KOPT-K1 (cell line): ENCODE data around the gene MMD.
A peak's percentile ranks its signal among the peaks of the same experiment; 100 is the strongest.
"Not testable (repeated sequence)": the region's sequence is repeated elsewhere in the genome, so short reads cannot be mapped to it uniquely, and the experiment has no call there.

Experiments
- H3K27ac ChIP-seq: fragments of 200-600 bp; sonication (generic); 2 replicates; pipeline ENCODE4 v1.5.1; 2016; ENCODE audit warnings: antibody characterized with exemption, mild to moderate bottlenecking, low read depth, low read length; ENCODE audit not compliant: poor library complexity, severe bottlenecking
- H3K36me3 ChIP-seq: fragments of 200-600 bp; sonication (generic); 2 replicates; pipeline ENCODE4 v1.5.1; 2017; ENCODE audit warnings: antibody characterized with exemption, mild to moderate bottlenecking, low read length, moderate library complexity; ENCODE audit not compliant: insufficient read depth
- H3K9me3 ChIP-seq: fragments of 200-600 bp; sonication (generic); 2 replicates; pipeline ENCODE4 v1.5.1; 2017; ENCODE audit warnings: antibody characterized with exemption, low read length, mild to moderate bottlenecking; ENCODE audit not compliant: insufficient read depth, poor library complexity, severe bottlenecking

The MMD gene

DNA sequence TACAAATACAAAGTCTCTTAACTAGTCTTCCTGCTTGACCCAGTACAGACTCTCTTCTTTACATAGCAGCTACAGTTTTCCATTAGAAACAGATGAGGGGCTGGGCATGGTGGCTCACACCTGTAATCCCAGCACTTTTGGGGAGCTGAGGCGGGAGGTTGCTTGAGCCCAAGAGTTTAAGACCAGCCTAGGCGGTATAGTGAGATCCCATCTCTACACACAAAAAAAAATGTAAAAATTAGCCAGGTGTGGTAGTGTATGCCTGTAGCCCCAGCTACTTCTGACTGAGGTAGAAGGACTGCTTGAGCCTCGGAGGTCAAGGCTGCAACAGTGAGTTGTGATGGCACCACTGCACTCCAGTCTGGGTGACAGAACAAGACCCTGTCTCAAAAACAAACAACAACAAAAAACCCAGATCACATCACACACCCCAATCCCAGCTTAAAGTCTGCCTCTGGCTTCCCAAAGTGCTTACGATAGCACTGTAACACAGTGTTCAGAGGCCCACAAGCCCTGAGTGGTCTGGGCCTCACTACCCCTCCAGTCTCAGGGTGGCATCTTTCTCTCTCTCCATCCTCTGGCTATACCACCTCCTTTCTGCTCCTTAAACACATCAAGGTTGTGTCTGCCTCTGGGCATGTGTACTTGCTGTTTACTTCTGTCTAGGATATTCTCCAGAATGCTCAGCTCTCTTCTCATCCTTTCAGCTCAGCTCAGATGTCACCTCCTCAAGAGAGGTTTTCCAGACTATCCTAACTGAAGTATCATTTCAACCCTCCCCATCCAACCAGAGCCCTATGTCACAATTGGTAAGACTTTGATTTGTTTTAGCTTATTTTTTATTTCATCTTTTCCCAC lies 4.0 kb downstream of the MMD start:
- Histone ChIP-seq H3K27ac (peak overlapping the region; percentile 25), H3K9me3 (no peaks in the 10 kb centered on the region), H3K36me3 (peaks cover 46% of the 10 kb centered on the region)

DNA sequence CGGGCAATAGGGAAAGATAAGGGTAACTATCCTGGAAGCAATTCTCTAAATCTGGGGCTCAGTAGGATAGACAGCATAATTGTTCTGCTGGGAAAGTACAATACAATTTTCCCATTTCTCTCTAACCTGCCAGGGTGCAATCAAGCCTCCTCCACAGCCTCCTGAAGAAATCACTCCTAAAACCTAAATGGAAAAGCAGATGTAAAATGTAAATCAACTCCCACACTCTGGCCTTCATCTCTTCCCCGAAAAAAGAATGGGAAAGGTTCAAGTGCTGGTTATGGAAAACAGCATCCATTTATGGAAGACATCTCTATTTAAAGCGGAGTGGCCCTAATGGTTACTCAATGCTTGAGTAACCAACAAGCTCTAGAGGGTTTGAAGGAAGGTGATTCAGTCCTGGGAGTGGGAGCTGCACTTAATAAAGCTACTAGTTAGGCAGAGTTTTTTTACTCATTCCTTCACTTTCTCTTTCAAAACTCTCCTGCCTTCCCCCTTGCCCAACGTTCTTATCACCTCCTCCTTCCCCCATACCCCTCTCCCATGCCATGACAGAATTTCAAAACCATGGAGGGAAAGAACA lies 5.1 kb downstream of the MMD start:
- peaks cover 57% of the 10 kb centered on the region for H3K36me3 ChIP-seq

GRCh38 chr17:55416000-55416399 lies 5.6 kb downstream of the MMD start:
- Histone ChIP-seq H3K9me3 (no peaks in the 10 kb centered on the region), H3K36me3 (peaks cover 62% of the 10 kb centered on the region), H3K27ac (no peak overlapping the region)

More for the DNA sequence above, 5.1 kb downstream of the MMD start:
- Histone ChIP-seq H3K9me3 (no peaks in the 10 kb centered on the region), H3K27ac (peak overlapping the region; percentile 25)

GRCh38 chr17:55414983-55415382 lies 6.7 kb downstream of the MMD start:
- no peaks in the 10 kb centered on the region for H3K9me3 ChIP-seq
- peaks cover 72% of the 10 kb centered on the region for H3K36me3 ChIP-seq
- no peak overlapping the region for H3K27ac ChIP-seq

DNA sequence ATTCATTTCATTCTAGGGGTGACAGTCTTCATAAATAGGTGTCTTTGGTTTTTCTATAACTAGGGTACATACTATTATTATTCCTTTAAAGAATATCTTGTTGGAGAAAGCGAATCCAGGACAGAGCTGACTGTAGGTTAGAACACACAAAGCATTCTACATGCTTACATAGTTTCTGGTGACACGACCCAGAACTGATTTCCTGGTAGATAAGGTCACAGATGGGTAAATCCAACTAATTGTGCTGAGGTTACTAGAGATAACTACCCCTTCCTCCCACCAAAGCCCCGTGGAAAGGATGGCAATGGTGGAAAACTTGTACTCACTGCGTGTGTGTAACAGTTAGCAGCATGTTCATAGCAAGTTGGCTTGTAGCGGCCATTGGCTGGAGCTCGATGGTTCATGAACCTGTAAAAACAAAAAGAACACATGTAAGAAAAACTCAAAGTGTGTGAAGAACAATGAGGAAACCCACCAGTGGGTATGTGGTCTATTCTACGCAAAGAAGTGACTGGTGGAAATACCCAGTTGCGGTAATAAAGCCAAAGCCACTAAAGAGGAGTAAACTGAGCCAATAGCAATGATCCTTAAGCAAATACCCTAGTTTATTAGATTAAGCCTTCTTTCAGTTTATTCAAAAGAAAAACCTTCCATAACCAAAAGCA lies 7.7 kb downstream of the MMD start:
- H3K27ac ChIP-seq: no peak overlapping the region
- H3K9me3 ChIP-seq: no peaks in the 10 kb centered on the region
- H3K36me3 ChIP-seq: peaks cover 78% of the 10 kb centered on the region

DNA sequence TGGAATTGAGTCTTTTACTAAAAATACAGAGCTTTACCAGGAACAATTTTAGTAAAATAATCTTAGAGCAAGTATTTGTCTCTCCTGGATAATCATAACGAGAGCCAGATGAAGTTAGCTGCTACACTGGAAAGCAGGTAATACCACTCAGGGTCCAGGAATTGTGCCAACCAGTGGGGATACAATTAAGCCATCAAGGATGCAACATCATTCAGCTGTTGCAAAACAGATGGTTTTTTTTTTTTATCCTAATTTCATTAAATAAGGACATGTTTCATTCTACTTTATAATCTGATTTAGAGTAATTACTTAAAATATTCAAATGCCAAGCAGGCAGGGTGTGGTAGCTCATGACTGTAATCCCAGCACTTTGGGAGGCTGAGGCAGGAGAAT lies 10.2 kb downstream of the MMD start:
- Histone ChIP-seq H3K27ac (no peak overlapping the region), H3K36me3 (peaks cover 84% of the 10 kb centered on the region), H3K9me3 (no peaks in the 10 kb centered on the region)

GRCh38 chr17:55410722-55411462 lies 10.7 kb downstream of the MMD start:
- H3K27ac ChIP-seq: no peak overlapping the region
- H3K9me3 ChIP-seq: no peaks in the 10 kb centered on the region
- peaks cover 84% of the 10 kb centered on the region for H3K36me3 ChIP-seq

GRCh38 chr17:55409030-55409800 lies 12.4 kb downstream of the MMD start:
- H3K9me3 ChIP-seq: no peaks in the 10 kb centered on the region
- H3K27ac ChIP-seq: no peak overlapping the region
- H3K36me3 ChIP-seq: peaks cover 99% of the 10 kb centered on the region

- no peak overlapping the region for H3K27ac ChIP-seq
- H3K9me3 ChIP-seq: no peaks in the 10 kb centered on the region
- peaks cover 99% of the 10 kb centered on the region for H3K36me3 ChIP-seq
These were observed 13.7 kb downstream of the MMD start for GRCh38 chr17:55407641-55408566.

GRCh38 chr17:55405600-55405999 lies 16.0 kb downstream of the MMD start:
- no peaks in the 10 kb centered on the region for H3K9me3 ChIP-seq
- no peak overlapping the region for H3K27ac ChIP-seq
- peaks cover 99% of the 10 kb centered on the region for H3K36me3 ChIP-seq

- not testable (repeated sequence) for H3K27ac ChIP-seq, H3K9me3 ChIP-seq
- peaks cover 99% of the 10 kb centered on the region for H3K36me3 ChIP-seq
These were observed 17.4 kb downstream of the MMD start for GRCh38 chr17:55404197-55404596.

GRCh38 chr17:55402374-55402773 lies 19.3 kb downstream of the MMD start:
- no peaks in the 10 kb centered on the region for H3K9me3 ChIP-seq
- peaks cover 98% of the 10 kb centered on the region for H3K36me3 ChIP-seq
- no peak overlapping the region for H3K27ac ChIP-seq

- no peak overlapping the region for H3K27ac ChIP-seq
- H3K36me3 ChIP-seq: peaks cover 98% of the 10 kb centered on the region
- no peaks in the 10 kb centered on the region for H3K9me3 ChIP-seq
These were observed 22.9 kb downstream of the MMD start for GRCh38 chr17:55398689-55399088.
